Endothelial cell (in vitro differentiated cells): ENCODE data around the gene ITGB7. TPM values are rescaled to one million over a fixed set of nuclear protein-coding genes. Genes with fewer than 3 reads are reported as not detected.

Source experiments
- DNase-seq: peaks from one replicate; pipeline ENCODE4 v3.0.0; 2021; ENCODE audit warnings: low spot score
- H3K27ac Mint-ChIP-seq: one replicate; pipeline ENCODE4 v1.8.0; 2021; ENCODE audit warnings: mixed read lengths, inconsistent platforms; ENCODE audit not compliant: unreplicated experiment
- H3K27me3 Mint-ChIP-seq: one replicate; pipeline ENCODE4 v1.8.0; 2021; ENCODE audit warnings: mild to moderate bottlenecking, moderate library complexity, mixed read lengths, inconsistent platforms; ENCODE audit not compliant: unreplicated experiment
- H3K36me3 Mint-ChIP-seq: one replicate; pipeline ENCODE4 v1.8.0; 2021; ENCODE audit warnings: mild to moderate bottlenecking, low read depth, mixed read lengths, inconsistent platforms; ENCODE audit not compliant: unreplicated experiment
- H3K4me1 Mint-ChIP-seq: one replicate; pipeline ENCODE4 v1.8.0; 2021; ENCODE audit warnings: mild to moderate bottlenecking, mixed read lengths, inconsistent platforms; ENCODE audit not compliant: unreplicated experiment
- H3K4me3 Mint-ChIP-seq: one replicate; pipeline ENCODE4 v1.8.0; 2021; ENCODE audit warnings: mild to moderate bottlenecking, mixed read lengths, inconsistent platforms; ENCODE audit not compliant: unreplicated experiment
- H3K9me3 Mint-ChIP-seq: one replicate; pipeline ENCODE4 v1.8.0; 2021; ENCODE audit warnings: mixed read lengths, inconsistent platforms; ENCODE audit not compliant: unreplicated experiment
- CTCF ChIP-seq: fragments of 200-600 bp; sonication (generic); IDR thresholded peaks from one replicate; pipeline ENCODE4 v1.5.0; 2021; ENCODE audit warnings: antibody characterized with exemption; ENCODE audit not compliant: unreplicated experiment
- total RNA-seq: library from RNA; stranded (reverse); fragmentation: NEBNext Ultra II Directional; extraction: Animal tissue kit (Norgen Biotek cat#: 25700); gene quantifications from one replicate; pipeline ENCODE4 v1.2.1, GENCODE V29; 2021; ENCODE audit not compliant: unreplicated experiment

The ITGB7 gene
- total RNA-seq, 1 donor from 2014 or later, result 0.56 TPM

- DNase-seq, result no peak
- TF ChIP-seq CTCF, result no peak
- no peaks in the 10 kb centered on the region for H3K9me3 Mint-ChIP-seq
- no peak overlapping the region for H3K27ac Mint-ChIP-seq
- peaks cover 10% of the 10 kb centered on the region for H3K27me3 Mint-ChIP-seq
- peaks cover 5% of the 10 kb centered on the region for H3K36me3 Mint-ChIP-seq
- H3K4me1 Mint-ChIP-seq, result peaks cover 16% of the 10 kb centered on the region
- H3K4me3 Mint-ChIP-seq, result peak overlapping the region; percentile 96
Observed at GRCh38 chr12:53252349-53252916, 45.4 kb upstream of the ITGB7 start.

GRCh38 chr12:53251477-53252348, 44.7 kb upstream of the ITGB7 start:
- TF ChIP-seq CTCF, result no peak
- Mint-ChIP-seq H3K9me3 (no peaks in the 10 kb centered on the region), H3K36me3 (peaks cover 5% of the 10 kb centered on the region), H3K27ac (peak overlapping the region; percentile 52), H3K4me1 (peaks cover 16% of the 10 kb centered on the region), H3K27me3 (peaks cover 10% of the 10 kb centered on the region), H3K4me3 (peak overlapping the region; percentile 96)
- DNase-seq, result peak; percentile 76

GRCh38 chr12:53245286-53245685, 38.2 kb upstream of the ITGB7 start:
- H3K36me3 Mint-ChIP-seq, result no peaks in the 10 kb centered on the region

GRCh38 chr12:53244337-53244736, 37.3 kb upstream of the ITGB7 start:
- Mint-ChIP-seq H3K27ac (peak overlapping the region; percentile 2), H3K4me1 (peaks cover 7% of the 10 kb centered on the region), H3K4me3 (no peak overlapping the region), H3K27me3 (peaks cover 2% of the 10 kb centered on the region), H3K9me3 (no peaks in the 10 kb centered on the region), H3K36me3 (no peaks in the 10 kb centered on the region)
- DNase-seq, result no peak
- no peak for TF ChIP-seq CTCF

More at GRCh38 chr12:53245286-53245685, 38.2 kb upstream of the ITGB7 start:
- Mint-ChIP-seq H3K9me3 (no peaks in the 10 kb centered on the region), H3K27ac (no peak overlapping the region), H3K4me1 (peaks cover 7% of the 10 kb centered on the region), H3K4me3 (no peak overlapping the region), H3K27me3 (peaks cover 2% of the 10 kb centered on the region)
- DNase-seq, result no peak
- TF ChIP-seq CTCF, result no peak
